Measurements from ENCODE around the gene UGT3A1. TPM values are rescaled to one million over a fixed set of nuclear protein-coding genes. Genes with fewer than 3 reads are reported as not detected.

UGT3A1 gene
- total RNA-seq, 1 donor from 2014 or later = 12.5 TPM

DNA sequence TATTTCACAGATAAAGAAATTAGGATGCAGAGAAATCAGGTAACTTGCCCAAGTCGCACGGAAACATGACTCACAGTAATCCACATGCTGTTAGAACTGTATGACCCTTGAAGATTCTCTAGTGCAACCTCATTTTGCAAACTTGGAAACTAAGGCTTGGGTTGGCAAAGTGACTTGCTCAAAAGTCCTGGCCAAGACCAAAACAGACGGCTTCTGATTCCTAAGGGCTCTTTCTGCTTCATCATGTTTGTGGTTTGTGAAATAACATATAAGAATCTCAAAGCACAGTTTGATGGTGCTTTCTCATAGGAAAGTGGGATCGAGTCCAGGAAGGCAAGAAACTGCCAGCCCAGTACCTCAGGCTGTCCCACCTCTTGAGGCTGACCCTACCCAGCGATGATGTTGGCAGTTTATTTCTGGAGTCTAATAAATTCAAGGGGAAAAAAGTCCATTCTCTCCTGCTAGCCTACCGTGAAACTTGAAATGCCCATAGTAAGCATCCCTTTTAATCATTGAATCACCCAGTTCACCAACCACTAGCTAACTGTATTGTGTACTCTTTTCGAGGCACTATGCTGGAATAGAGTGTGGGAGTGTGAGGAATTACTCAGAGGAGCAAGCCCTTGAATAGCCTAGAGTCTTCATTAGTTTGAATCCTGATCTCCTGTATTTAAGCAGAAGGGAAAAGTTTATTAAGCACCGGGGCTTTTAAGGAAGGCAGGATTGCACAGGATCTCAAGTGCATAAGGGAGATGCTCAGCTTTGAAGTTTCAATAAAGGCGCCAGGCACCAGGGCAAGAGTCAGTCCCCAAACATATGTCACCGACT lies 66.9 kb downstream of the UGT3A1 start:
- Histone ChIP-seq H3K27ac (ENCODE audit: low read depth, low read length) (no peak overlapping the region), H3K4me3 (ENCODE audit: low read length in 3 of 3) (no peak overlapping the region), H3K36me3 (ENCODE audit: control insufficient read depth in 3 of 3, insufficient read depth in 3 of 3, low read length in 3 of 3) (no peaks in the 10 kb centered on the region), H3K27me3 (ENCODE audit: control insufficient read depth in 3 of 3, insufficient read depth in 3 of 3, low read length in 3 of 3) (peaks cover 26 to 36% (median 27%) of the 10 kb centered on the region in 3 donors), H3K9ac (ENCODE audit: low read depth in 1 of 3, low read length in 3 of 3) (no peak overlapping the region), H3K9me3 (ENCODE audit: control insufficient read depth in 3 of 3, low read length in 3 of 3) (no peaks in the 10 kb centered on the region), H3K4me1 (ENCODE audit: control insufficient read depth in 3 of 3, insufficient read depth in 3 of 3, low read length in 3 of 3) (peaks cover 2 to 5% (median 2%) of the 10 kb centered on the region in 3 donors)

DNA sequence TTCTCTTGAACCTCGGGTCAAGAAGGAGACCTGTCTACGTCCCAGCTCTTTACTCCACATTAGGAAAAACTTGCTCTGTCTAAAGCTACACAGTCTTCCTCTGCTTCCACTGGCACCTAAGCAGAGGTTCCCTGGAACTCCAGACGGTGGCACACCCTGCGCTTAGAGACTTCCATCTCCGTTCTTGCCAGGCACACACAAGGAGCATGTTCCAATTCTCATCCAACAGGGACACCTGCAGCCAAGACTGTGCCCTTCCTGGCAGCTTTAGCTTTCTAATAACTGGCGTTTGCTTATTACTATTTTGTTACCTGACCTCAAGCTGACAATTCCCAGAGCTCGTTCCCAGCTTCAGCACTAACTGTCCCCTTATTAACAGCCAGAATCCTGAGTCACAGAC lies 68.7 kb downstream of the UGT3A1 start:
- Histone ChIP-seq H3K27ac (ENCODE audit: low read depth, low read length) (no peak overlapping the region), H3K9ac (ENCODE audit: low read depth in 1 of 3, low read length in 3 of 3) (no peak overlapping the region), H3K9me3 (ENCODE audit: control insufficient read depth in 3 of 3, low read length in 3 of 3) (no peaks in the 10 kb centered on the region), H3K4me3 (ENCODE audit: low read length in 3 of 3) (no peak overlapping the region), H3K4me1 (ENCODE audit: control insufficient read depth in 3 of 3, insufficient read depth in 3 of 3, low read length in 3 of 3) (peaks cover 2 to 5% (median 2%) of the 10 kb centered on the region in 3 donors), H3K36me3 (ENCODE audit: control insufficient read depth in 3 of 3, insufficient read depth in 3 of 3, low read length in 3 of 3) (no peaks in the 10 kb centered on the region), H3K27me3 (ENCODE audit: control insufficient read depth in 3 of 3, insufficient read depth in 3 of 3, low read length in 3 of 3) (peaks cover 26 to 36% (median 27%) of the 10 kb centered on the region in 3 donors)

DNA sequence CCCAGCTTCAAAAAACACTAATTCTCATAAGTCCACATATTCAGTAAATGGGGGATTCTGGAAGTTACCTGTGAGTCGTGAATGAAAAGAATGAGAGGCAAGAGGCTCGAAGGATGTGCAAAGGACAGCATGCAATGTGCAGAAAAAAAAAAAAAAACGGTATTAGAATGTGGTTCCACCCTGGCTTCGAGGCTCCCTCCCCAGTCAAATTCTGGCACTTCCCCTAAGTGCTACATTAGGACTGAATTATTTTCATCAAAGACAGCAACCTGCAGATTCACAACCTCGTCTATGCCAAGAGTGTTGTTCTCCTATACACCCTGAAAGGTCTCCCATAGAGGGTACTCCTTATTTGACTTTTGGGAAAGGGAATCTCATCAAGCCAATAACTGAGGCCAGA lies 69.3 kb downstream of the UGT3A1 start:
- Histone ChIP-seq H3K4me3 (ENCODE audit: low read length in 3 of 3) (no peak overlapping the region), H3K27ac (ENCODE audit: low read depth, low read length) (no peak overlapping the region)

DNA sequence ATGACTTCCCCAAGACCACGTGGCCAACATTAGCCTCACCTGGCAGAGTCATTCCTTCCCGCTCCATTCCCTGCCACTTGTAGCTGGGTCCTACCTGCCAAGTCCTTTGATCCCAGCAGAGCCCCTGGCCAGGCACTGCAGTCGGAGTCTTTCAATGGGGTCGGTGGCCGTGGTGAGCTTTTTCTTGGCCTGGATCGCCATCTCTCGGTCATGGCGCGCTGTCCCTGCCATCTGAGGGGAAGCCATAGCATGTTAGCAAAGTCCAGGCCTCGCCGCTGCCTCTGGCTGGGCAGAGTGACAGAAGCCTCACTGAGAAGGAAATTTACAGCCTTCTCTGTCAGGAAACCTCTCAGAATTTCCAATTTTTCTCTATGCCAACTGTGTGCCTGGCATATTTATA lies 70.3 kb downstream of the UGT3A1 start:
- H3K27ac ChIP-seq (ENCODE audit: low read depth, low read length) = no peak overlapping the region
- H3K27me3 ChIP-seq (ENCODE audit: control insufficient read depth in 3 of 3, insufficient read depth in 3 of 3, low read length in 3 of 3) = peaks cover 18 to 23% (median 23%) of the 10 kb centered on the region in 3 donors
- no peak overlapping the region for H3K9ac ChIP-seq (ENCODE audit: low read depth in 1 of 3, low read length in 3 of 3)
- peaks cover 2 to 5% (median 2%) of the 10 kb centered on the region in 3 donors for H3K4me1 ChIP-seq (ENCODE audit: control insufficient read depth in 3 of 3, insufficient read depth in 3 of 3, low read length in 3 of 3)
- no peaks in the 10 kb centered on the region for H3K36me3 ChIP-seq (ENCODE audit: control insufficient read depth in 3 of 3, insufficient read depth in 3 of 3, low read length in 3 of 3)
- H3K4me3 ChIP-seq (ENCODE audit: low read length in 3 of 3) = no peak overlapping the region
- no peaks in the 10 kb centered on the region for H3K9me3 ChIP-seq (ENCODE audit: control insufficient read depth in 3 of 3, low read length in 3 of 3)

More for the DNA sequence above, 69.3 kb downstream of the UGT3A1 start:
- Histone ChIP-seq H3K4me1 (ENCODE audit: control insufficient read depth in 3 of 3, insufficient read depth in 3 of 3, low read length in 3 of 3) (peaks cover 2 to 5% (median 2%) of the 10 kb centered on the region in 3 donors), H3K27me3 (ENCODE audit: control insufficient read depth in 3 of 3, insufficient read depth in 3 of 3, low read length in 3 of 3) (peaks cover 25 to 32% (median 25%) of the 10 kb centered on the region in 3 donors), H3K36me3 (ENCODE audit: control insufficient read depth in 3 of 3, insufficient read depth in 3 of 3, low read length in 3 of 3) (no peaks in the 10 kb centered on the region), H3K9ac (ENCODE audit: low read depth in 1 of 3, low read length in 3 of 3) (no peak overlapping the region), H3K9me3 (ENCODE audit: control insufficient read depth in 3 of 3, low read length in 3 of 3) (no peaks in the 10 kb centered on the region)

DNA sequence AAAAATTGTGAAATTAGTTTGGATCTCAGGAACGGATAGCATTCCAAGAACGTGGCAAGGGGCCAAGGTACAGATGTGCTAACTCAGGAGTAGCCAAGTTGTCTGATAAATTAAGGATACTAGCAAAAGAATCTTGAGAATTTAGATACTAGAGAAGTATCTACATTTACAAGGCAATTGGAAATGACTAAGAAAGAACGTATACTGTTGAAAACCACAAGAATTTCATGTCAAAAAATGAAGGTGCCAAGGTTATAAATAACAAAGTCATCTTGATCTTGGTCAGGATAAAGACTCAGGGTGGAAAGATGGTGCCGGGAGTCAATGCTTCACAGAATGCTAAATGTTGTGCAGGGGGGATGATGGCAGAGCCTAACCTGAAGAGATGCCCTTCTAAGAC lies 72.0 kb downstream of the UGT3A1 start:
- H3K27me3 ChIP-seq (ENCODE audit: control insufficient read depth in 3 of 3, insufficient read depth in 3 of 3, low read length in 3 of 3) = peaks cover 6 to 14% (median 13%) of the 10 kb centered on the region in 3 donors
- no peaks in the 10 kb centered on the region for H3K4me1 ChIP-seq (ENCODE audit: control insufficient read depth in 3 of 3, insufficient read depth in 3 of 3, low read length in 3 of 3)
- H3K27ac ChIP-seq (ENCODE audit: low read depth, low read length) = no peak overlapping the region
- H3K36me3 ChIP-seq (ENCODE audit: control insufficient read depth in 3 of 3, insufficient read depth in 3 of 3, low read length in 3 of 3) = no peaks in the 10 kb centered on the region
- H3K4me3 ChIP-seq (ENCODE audit: low read length in 3 of 3) = no peak overlapping the region
- no peak overlapping the region for H3K9ac ChIP-seq (ENCODE audit: low read depth in 1 of 3, low read length in 3 of 3)
- H3K9me3 ChIP-seq (ENCODE audit: control insufficient read depth in 3 of 3, low read length in 3 of 3) = no peaks in the 10 kb centered on the region

DNA sequence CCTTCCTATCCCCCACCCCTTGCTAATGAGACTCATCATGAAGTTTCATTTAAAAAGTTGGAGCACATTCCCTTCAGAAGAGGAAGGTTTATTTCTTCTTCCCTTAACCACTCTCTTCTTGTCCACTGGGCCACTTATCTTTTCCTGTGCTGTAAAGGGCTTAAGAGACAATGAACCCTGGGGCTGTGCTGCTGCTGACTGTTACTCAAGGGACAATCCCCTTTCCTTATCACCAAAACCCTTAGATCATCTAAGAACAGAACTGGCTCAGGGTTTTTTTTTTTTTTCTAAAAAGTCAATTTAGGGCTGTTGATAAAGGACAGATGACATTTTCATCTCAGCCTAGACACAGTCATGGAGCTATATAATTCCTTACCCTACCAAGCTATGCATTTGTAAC lies 82.4 kb downstream of the UGT3A1 start:
- H3K36me3 ChIP-seq (ENCODE audit: control insufficient read depth in 3 of 3, insufficient read depth in 3 of 3, low read length in 3 of 3) = no peaks in the 10 kb centered on the region

DNA sequence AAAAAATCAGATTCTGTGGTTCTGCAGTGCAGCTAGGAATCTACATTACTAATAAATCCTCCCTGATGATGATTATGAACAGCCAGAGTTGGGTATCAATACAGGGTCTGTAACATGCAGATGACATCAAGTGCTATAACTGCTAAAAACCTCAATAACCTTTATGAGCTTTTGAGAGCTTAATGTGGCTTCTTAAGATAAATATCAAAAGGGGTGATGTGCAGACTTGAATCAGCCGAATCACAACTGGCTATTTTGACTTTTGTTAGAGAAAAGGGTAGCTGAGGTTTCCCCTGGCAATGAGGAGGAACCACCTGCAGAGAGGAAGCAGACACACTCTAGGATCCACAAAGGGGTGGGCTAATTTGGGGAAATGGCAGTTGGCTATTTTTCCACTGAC lies 83.0 kb downstream of the UGT3A1 start:
- H3K36me3 ChIP-seq (ENCODE audit: control insufficient read depth in 3 of 3, insufficient read depth in 3 of 3, low read length in 3 of 3) = no peaks in the 10 kb centered on the region
- H3K27me3 ChIP-seq (ENCODE audit: control insufficient read depth in 3 of 3, insufficient read depth in 3 of 3, low read length in 3 of 3) = no peaks in the 10 kb centered on the region
- no peak overlapping the region for H3K4me3 ChIP-seq (ENCODE audit: low read length in 3 of 3)
- H3K9ac ChIP-seq (ENCODE audit: low read depth in 1 of 3, low read length in 3 of 3) = no peak overlapping the region
- no peak overlapping the region for H3K27ac ChIP-seq (ENCODE audit: low read depth, low read length)
- H3K9me3 ChIP-seq (ENCODE audit: control insufficient read depth in 3 of 3, low read length in 3 of 3) = no peaks in the 10 kb centered on the region
- H3K4me1 ChIP-seq (ENCODE audit: control insufficient read depth in 3 of 3, insufficient read depth in 3 of 3, low read length in 3 of 3) = no peaks in the 10 kb centered on the region

More for the DNA sequence above, 82.4 kb downstream of the UGT3A1 start:
- no peak overlapping the region for H3K4me3 ChIP-seq (ENCODE audit: low read length in 3 of 3)
- H3K4me1 ChIP-seq (ENCODE audit: control insufficient read depth in 3 of 3, insufficient read depth in 3 of 3, low read length in 3 of 3) = no peaks in the 10 kb centered on the region
- no peaks in the 10 kb centered on the region for H3K27me3 ChIP-seq (ENCODE audit: control insufficient read depth in 3 of 3, insufficient read depth in 3 of 3, low read length in 3 of 3)
- no peak overlapping the region for H3K27ac ChIP-seq (ENCODE audit: low read depth, low read length)
- H3K9ac ChIP-seq (ENCODE audit: low read depth in 1 of 3, low read length in 3 of 3) = no peak overlapping the region
- no peaks in the 10 kb centered on the region for H3K9me3 ChIP-seq (ENCODE audit: control insufficient read depth in 3 of 3, low read length in 3 of 3)

DNA sequence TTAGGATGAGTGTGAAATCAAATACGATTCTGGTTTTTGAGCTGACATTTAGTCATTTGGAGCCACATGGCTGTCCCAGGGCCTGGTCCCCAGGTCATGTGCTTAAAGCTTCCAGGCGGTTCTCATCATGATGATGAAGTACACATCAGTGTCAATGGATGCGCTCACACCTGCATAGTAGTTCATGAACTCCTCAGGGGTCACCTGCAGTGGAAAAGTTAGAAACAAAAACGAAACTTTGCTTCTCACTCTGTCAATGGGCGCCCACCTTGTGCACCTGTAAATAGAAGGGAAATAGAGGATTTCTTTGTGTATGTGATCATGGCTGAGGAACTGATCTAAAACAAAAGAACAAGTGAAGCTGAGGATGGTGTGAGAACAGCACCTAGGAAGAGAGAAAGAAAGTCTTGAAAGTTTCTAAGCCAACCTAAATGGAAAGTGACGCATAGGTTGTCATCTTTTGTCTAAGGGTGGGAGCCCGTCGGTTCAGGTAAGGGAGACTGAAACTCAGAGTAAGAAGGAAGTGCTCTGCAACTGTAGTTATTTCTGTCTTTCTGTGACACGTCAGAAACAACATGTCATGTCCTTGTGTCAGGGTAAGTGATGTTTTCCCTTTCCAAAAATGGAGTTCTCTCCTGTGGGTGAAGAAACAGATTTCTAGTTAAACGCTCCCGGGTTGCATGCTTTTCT lies 86.6 kb downstream of the UGT3A1 start:
- Histone ChIP-seq H3K4me3 (ENCODE audit: low read length in 3 of 3) (no peak overlapping the region), H3K27ac (ENCODE audit: low read depth, low read length) (no peak overlapping the region), H3K27me3 (ENCODE audit: control insufficient read depth in 3 of 3, insufficient read depth in 3 of 3, low read length in 3 of 3) (no peaks in the 10 kb centered on the region), H3K9ac (ENCODE audit: low read depth in 1 of 3, low read length in 3 of 3) (no peak overlapping the region), H3K36me3 (ENCODE audit: control insufficient read depth in 3 of 3, insufficient read depth in 3 of 3, low read length in 3 of 3) (no peaks in the 10 kb centered on the region), H3K9me3 (ENCODE audit: control insufficient read depth in 3 of 3, low read length in 3 of 3) (no peaks in the 10 kb centered on the region), H3K4me1 (ENCODE audit: control insufficient read depth in 3 of 3, insufficient read depth in 3 of 3, low read length in 3 of 3) (no peaks in the 10 kb centered on the region)

DNA sequence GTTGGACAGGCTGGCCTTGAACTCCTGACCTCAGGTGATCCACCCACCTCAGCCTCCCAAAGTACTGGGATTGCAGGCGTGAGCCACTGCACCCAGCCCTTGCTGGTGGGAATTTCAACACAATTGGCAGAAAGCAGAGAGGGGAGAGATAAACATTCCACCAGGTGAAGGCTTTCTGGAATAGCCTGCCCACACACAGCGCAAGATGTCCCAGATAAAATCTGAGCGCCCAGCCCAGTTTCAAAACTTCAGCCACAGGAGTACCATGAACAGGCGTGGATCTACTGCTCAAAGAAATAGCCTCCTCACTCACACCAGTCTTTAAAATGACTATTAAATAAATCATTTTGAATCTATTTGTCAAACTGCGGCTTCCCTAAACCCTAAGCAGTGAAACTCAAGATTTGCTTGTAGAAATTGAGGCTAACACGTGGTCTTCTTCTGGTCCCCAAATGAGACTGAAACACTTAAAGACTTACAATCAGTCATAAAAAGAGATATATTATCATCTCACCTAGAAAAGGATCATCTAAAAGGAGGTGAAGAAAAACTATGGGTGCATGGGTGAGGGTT lies 87.5 kb downstream of the UGT3A1 start:
- Histone ChIP-seq H3K27me3 (ENCODE audit: control insufficient read depth in 3 of 3, insufficient read depth in 3 of 3, low read length in 3 of 3) (no peaks in the 10 kb centered on the region), H3K9ac (ENCODE audit: low read depth in 1 of 3, low read length in 3 of 3) (no peak overlapping the region), H3K27ac (ENCODE audit: low read depth, low read length) (no peak overlapping the region), H3K4me3 (ENCODE audit: low read length in 3 of 3) (no peak overlapping the region), H3K4me1 (ENCODE audit: control insufficient read depth in 3 of 3, insufficient read depth in 3 of 3, low read length in 3 of 3) (no peaks in the 10 kb centered on the region), H3K36me3 (ENCODE audit: control insufficient read depth in 3 of 3, insufficient read depth in 3 of 3, low read length in 3 of 3) (no peaks in the 10 kb centered on the region), H3K9me3 (ENCODE audit: control insufficient read depth in 3 of 3, low read length in 3 of 3) (no peaks in the 10 kb centered on the region)

All from skeletal muscle tissue (tissue), 4 donors.